HG03196 (cell line): ENCODE measurements around the gene TREM2.

Experiments
- ATAC-seq: cut with Tn5 transposase; IDR thresholded peaks from one replicate; pipeline ENCODE4 v1.9.1; 2021; ENCODE audit not compliant: unreplicated experiment

The TREM2 gene

DNA sequence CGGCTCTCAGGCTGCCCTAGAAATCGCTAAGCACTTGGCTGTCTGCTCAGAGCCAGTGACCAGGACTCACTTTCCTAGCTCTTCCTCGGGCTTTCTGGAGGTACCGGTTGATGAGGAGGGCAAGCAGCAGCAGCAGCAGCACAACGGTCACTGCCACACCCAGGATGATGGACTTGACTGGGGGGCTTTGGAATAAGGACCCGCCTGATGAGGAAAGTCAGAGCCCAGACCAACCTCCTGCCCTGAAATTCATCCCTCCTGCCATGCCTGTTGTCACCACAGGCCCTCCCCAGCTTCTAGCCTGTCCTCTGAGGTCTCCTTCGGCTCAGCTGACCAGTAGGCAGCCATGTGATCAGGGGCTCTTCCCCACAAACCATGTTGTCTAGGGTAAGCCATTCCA lies 21.8 kb upstream of the TREM2 start:
- no peak for ATAC-seq

DNA sequence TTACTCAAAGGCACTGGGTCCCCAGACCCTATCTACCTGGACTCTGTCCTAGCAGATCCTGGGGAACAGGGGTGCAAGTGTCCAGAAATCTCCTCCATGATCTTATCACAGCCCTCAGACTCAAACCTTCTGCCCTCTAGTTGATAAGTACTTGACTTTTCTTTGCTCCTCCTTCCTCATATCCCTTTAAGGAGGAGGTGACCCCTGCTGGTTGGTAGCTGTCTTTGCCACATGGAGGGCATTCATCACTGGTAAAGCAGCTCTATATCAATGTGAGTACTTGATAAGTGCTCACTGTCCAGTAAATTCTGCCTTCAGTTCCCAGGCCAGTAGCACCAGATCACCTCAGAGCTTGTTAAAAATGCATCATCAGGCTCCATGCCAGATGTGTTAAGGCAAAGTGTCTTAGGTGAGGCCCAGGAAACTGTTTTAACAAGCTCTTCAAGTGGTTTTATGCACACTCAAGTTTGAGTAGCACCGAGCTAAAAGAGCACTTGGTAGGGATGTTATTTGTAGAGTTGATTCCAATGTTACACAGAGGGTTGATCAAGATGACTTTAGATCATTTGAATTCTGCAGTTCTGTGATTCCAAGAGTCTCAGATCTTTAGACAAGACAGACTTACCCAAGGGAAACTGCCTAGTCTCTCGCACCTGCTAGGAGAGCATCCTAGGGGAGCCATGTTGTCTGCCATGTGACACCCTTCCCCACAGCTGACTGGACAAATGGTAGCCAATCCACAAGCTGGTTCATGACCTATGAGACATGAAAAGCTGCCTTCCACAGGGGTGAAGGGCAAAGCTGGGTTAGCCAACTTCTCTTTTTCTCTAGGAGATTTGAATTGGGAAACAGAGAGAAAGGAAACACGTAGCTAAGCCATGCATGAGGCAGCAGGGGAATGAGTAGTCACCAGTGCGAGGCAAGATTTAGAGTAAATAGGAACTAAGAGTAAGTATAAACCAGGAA lies 19.4 kb upstream of the TREM2 start:
- ATAC-seq = no peak

DNA sequence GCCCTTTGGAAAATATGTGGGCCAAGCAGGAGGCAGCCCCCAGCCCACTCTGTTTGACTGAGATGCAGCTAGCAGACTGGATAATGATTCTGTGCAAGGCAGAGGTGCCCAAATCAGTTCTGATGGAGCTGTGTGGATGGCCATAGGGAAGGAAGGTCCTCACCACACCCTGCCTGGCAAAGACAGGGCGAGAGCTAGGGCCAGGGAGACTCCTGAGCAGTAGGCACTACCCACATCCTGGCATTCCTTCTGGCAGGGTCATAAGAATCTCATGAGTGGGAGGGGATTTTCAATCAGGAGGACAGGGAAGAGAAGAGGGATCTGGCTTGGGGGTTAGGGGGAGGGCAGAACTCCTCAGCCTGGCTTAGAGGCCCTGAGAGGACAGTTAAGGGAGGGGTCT lies 18.6 kb upstream of the TREM2 start:
- no peak for ATAC-seq

DNA sequence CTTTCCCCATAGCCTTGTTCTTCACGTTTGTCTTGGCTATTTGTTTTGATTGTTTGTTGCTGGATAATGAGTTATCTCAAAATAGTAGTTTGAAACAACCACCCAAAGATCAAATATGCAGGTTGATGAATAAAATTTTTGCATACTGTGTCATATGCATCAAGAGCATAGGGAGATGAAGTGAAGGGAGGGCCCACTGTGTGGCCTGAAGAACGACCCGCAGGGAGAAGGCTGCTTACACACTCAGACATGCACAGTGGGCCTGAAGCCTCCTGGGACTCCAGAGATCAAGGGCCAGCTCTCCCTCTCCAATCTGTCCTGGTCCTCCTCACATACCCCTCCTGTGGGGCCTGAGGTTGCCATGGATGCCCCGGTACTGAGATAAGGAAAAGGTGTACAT lies 16.2 kb upstream of the TREM2 start:
- ATAC-seq = no peak

DNA sequence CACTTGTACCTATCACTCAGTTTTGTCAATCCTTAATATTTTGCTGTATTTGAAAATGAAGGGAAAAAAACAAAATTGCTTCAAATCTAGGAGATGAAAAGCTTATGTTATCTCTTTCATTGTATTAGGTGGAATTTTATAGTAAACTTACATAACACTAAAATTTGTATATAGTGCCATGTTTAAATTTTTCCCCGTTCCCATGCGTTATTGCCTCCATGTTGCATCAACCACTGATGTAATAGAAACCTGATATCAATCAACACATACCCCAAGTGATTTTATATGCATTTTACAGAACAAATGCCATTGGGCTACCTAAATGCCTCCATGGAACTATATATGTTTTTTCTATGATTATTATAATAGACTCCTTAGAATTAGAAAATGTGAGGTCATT lies 14.8 kb upstream of the TREM2 start:
- ATAC-seq = no peak

DNA sequence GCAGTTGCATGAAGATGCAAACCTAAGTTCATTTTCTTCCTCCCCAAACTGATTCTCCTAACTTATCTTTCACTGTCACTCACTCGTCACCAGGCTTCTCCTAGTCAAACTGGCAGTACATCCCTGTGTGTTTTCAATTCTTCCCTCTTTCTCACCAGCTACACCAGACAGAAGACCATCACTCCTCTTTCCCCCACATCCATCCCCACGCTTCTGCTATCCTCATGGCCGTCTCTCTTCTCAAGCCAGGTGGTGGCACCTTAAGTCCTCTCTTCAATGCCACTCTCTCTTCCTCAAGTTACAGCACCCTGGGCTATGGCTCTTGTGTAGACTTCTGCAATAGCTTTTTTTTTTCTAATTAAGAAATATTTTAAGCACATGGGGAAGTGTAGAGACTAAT lies 14.4 kb upstream of the TREM2 start:
- ATAC-seq = no peak

DNA sequence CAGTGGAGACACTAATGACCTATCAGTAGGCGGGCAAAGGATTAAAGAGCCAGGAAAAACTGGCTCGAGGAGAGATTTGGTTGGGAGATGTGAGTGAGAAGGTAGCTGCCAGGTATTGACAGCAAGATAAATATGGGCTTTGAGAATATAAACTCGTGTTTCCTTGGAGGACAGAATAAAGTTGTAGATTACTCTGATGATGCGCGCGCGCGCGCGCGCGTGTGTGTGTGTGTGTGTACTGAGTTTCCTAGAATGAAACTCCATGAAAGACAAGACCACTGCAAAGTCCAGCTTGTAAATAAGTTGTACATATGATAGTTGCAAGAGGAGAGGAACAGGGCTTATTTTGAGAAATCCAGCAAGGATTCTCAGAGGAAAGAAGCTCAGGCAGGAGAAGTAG lies 13.3 kb upstream of the TREM2 start:
- no peak for ATAC-seq

DNA sequence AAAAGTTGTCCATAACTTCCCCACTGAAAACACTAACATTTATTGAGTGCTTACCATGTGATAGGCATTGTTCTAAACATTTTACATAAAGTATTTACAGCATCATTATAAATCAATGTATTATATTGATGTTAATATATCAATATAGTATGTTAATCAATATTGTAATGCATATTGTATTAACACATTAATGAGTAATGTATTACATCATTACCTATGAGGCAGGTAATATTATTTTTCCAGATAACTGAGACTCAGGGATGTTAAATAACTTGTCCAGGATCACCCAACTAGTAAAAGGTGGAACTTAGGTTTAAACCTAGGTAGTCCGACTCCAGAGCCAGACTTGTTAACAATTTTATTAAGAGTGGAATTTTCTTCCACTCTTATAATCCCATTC lies 12.2 kb upstream of the TREM2 start:
- ATAC-seq = no peak

DNA sequence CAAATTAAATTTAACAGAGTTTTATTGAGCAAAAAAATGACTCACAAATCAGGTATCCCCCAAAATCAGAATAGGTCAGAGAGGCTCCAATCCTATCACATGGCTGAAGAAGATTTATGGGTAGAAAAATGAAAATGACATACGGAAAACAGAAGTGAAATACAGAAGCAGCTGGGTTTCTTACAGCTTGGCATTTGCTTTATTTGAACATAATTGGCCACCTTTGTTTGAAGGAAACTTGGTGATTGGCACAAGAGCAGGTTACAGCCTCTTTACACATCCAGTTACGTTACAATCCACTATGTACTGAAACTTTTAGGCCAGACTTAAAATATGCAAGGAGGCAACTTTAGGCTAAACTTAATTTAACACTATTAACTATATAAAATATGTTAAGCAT lies 11.7 kb upstream of the TREM2 start:
- no peak for ATAC-seq

DNA sequence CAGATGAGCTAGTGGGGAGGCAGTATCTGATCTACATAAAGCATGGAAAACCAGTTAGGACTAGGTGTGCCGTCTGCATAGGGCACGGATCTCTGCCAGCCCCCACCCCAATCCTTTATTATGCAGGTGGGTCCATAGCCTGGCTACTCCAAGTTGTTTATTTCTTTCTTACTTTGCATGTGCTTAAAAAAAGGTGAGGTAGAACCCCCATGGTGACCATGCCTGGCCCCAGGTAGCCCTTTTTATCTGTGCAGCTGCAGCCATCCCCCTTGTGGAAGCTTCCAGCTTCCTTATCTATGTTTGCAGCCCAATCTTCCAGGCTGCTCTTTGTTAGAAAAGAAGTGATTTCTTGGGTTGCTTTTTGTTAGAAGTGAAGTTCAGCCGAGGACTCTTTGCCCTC lies 9.0 kb upstream of the TREM2 start:
- no peak for ATAC-seq

DNA sequence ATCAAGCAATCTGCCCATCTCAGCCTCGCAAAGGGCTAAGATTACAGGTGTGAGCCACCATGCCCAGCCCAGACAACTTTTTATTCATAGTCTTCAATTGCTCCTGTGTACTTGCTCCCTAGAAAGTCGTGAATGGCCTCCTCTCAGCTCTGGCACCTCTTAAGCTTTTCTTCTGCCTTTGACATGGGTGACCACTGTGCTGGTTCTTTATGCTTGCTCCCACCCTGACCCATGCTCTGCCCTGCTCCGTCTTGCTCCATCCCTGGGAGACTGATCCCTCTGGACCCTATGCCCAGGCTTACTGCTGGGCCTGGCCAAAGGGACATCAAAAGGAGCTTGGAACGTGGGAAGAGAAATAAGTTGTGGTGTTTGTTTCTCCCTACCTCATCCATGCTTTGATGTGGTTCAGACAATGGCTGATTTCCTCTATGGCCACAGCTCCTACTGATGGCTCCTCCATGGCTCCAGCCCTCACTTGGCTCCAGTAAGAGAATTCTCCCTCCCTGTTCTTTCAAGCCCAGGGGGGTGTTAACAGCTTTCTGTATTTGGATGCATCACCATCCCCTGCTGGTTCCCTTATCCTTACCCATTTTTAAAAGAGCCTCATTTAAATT lies 7.7 kb upstream of the TREM2 start:
- no peak for ATAC-seq

DNA sequence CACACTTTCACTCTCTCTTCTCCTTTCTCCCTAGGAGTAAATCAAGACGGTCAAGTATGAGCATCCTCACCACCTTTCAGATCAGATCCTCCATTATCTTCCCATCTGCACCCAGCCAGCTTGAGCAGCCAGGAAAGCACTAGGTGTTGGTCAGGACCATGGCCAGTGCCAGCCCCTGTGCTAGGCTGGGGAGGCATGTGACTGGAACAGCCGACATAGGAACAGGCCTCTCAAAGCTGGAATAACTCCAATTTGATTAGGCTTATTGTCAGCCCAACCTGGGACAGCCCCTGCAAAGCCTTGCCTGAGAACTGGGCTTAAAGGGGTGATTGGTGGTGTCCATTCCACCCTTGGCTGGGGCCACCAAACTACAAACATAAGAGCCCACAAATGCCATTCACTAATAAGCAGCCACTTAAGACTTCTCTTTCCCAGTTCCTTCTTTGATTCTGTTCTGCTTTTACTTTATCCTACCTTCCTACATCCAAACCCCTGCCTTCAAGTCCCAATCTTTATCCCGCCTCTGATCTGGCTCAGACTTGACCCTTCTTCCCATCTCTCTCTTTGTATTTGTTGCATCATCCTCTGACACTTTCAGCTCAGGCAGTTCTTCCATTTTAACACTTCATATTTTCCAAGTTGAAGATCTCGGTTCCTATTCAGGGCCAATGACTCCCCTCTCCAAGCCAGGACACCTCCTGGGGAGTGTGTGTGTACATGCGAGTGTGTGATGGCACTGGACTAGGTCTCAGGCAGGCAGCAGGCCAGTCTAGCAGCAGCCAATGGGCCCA lies 4.5 kb upstream of the TREM2 start:
- no peak for ATAC-seq

DNA sequence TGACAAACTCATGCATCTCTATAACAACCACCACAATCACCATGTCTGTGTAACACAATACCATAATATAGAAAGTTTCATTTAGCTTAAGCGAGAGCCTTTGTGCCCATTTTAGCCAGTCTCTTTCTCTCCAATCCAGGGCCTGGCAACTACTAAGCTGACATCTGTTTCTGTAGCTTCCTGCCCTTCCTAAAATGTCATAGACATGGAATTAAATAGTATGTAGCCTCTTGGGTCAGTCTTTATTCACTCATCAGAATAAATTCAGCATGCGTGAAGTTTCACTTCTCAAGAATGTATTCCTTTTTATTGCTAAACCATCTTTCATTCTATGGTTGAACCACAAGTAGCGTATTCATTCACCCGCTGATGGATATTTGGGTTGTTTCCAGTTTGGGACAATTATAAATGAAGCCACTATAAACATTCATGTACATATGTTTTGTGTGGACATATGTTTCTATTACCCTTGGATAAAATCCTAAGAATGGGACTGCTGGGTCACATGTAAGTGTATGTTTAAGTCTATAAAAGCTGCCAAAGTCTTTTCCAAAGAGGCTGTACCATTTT lies 1.7 kb upstream of the TREM2 start:
- no peak for ATAC-seq

DNA sequence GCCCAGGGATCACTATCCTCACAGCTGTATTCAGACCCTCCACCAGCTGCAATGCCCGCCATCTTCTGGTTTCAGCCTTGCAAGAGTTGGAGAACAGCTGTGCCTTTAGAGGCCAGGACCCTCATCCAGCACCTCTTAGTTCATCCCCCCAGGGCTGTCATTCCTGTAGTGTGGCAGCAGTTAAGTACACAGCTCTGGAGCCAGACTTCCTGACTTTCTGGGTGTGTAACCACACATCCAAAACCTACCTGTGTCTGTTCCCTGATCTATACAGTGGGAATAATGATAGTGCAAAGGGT lies 452 bp upstream of the TREM2 start:
- ATAC-seq = no peak

DNA sequence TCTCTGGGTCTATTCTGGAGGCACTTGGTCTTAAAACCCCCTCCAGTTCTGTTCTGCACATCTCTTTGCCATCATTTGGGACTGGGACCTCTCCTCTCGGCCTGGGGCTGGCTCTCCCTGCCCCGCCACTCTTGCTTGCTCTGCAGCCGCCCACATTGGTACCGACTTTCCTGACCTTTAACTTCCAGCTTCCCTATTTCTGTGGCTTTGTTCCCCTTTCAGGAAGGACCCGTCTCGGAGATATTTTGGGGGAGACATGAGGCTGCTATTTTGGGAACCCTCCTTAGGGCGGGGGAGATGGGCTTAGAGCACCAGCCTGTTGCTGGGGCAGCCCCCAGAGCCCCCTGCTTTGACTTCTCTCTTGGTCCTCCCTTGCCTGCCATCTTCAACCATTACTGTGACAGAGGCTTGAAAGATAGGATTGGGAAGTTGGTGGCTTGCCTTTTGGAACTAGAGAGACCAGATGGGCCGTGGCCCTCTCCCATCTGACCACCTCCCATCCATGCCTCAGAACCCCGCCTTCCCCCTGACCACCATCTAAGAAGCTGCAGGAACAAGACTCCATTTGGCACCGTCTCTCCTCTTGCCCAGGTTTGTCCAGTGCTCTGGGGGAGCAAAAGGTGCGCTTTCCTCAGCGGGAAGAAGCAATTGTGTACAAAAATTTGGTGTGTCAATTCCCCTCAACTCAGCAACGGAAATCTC lies 914 bp downstream of the TREM2 start:
- ATAC-seq = no peak

DNA sequence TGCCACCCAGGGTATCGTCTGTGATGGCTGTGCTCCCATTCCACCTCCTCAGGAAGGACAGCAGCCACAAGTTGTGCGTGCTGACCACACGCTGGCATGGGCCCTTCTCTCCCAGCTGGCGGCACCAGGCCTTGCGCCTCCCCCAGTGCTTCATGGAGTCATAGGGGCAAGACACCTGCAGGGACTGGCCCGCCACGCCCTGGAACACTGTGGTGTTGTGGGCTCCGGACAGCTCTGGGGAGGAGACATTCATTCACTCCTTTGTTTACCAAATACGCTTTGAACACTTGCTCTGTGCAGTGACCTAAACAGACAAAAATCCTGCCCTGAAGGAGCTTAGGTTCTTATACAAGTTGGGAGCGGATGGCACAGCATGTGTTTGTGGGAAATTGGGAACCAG lies 1.5 kb downstream of the TREM2 start:
- ATAC-seq = no peak

DNA sequence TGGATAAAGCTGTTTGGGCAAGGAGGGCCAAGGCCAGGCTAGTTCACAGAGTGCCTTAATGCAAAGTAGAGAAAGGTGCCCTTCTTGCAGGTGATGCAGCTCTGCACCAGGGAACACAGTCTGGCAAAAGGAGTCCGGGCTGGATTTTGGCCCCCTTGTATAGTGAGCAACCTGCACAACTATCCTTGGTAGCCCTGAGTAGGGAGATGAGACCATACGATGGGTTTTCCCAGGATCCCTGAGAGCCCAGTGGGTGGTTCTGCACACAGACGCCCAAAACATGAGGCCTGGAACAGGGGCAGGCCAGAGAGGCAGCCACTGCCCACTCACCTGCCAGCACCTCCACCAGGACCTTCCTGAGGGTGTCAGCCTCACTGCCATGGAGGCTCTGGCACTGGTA lies 2.0 kb downstream of the TREM2 start:
- ATAC-seq = no peak

DNA sequence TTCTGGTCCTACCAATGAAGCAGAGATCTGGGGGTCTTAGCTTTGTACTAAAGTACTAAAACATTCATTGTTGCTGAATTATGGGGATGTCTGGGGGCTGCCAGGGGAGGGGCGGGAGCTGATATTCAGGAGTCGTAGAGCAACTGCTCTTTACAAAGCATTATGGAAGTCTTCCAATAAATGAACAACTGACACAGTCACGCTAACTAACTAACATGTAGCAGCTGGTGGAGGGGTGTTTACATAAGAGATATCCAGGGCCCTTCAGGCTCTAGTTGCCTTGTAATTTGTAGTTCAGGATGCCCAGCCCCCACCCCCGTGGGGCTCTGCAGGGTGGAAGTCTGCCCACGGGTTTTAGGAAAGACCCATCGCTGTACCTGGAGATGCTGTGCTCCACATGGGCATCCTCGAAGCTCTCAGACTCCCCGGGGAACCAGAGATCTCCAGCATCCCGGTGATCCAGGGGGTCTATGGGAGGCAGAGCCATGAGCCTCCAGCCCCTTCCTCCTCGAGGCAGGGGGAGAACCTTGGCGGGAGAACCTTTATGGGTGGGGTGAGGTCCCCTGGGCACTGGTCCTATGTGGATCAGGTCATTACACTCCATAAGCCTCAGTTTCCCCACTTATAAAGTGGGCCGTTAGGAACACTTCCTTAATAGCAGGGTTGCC lies 3.4 kb downstream of the TREM2 start:
- ATAC-seq = no peak

DNA sequence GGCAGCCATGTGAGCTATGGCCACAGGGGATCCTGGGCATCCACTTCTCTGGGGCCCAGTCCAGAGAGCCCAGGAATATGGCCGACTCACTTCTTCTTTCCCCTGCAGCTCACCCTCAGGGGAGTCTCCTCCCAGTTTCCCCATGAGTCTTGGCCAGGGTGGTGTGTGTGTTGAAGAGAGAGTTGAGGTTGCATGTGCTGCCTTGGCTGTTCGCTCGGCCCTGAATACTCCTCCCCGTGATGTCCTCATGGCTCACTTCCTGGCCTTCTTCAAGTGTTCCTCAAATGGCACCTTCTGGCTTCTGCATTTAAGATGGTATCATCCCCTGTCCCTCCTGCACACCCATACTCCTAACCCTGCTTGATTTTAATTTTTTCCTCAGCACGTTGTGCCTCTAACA lies 5.6 kb downstream of the TREM2 start:
- ATAC-seq = no peak

DNA sequence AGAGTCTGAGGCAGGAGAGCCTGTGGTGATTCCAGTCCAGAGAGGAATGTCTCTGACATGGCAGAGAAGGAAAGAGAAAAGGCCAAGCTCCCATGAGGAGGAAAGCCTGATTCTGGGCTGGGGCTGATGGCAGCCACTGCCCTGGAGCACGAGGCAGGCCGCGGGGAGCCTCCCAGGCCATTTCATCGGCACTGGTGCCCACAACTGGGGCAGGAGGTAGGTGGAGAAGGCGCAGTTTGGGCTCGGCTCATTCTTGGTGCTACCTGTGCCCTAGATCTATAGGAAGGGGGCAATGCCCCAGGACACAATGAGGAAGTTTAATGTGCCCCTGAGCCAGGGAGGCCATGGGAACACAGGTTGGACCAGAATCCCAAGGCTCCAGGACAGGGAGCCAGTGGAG lies 6.1 kb downstream of the TREM2 start:
- no peak for ATAC-seq

DNA sequence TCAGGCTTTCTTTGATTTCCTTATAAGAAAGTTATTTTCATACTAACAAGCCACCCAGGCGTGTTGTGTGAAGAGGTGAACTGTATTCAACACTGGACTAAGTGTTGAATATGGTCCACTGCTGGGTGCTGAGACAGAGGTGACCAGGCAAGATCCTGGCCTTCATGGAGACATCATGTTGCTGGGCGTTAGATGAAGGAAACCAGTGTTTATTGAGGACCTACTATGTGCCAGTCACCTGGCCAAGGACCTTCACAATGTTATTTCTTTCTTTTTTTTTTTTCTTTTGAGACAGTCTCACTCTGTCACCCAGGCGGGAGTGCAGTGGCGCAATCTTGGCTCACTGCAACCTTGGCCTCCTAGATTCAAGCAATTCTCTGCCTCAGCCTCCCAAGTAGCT lies 6.9 kb downstream of the TREM2 start:
- no peak for ATAC-seq
